Activated naive CD8-positive, alpha-beta T cell treated with anti-CD3 and anti-CD28 coated beads, Interleukin-2, amount 50 U/mL, for 16 hours (primary cell): ENCODE measurements around the gene TGFBR3.

Experiments used
- DNase-seq: peaks from one replicate; pipeline ENCODE4 v3.0.0-alpha.2; 2020; ENCODE audit warnings: low read depth, low spot score

TGFBR3 gene

GRCh38 chr1:91640877-91641526 is 244.9 kb downstream of the TGFBR3 start:
- DNase-seq: no peak

- DNase-seq: no peak
Observed at GRCh38 chr1:91637539-91637994, 248.4 kb downstream of the TGFBR3 start.

DNA sequence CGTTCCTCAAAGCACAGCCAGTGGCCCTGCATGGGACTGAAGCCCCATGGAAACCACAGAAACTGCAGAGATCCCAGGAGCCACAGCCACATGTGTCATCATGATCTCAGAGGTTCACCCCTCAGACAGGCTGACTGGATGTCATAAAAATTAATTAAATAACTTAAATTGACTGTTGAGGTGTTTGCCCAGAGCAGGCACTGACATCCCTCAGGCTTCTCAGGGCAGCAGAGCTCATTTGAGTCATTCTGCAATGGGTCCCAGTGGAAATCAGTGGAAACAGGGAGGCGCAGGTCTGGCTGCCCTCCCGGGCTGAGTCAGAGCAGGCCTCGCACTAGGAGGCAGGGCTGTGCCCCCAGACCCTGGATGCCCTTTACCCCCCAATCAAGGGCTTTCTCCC is 250.2 kb downstream of the TGFBR3 start:
- no peak for DNase-seq

GRCh38 chr1:91633438-91633837 is 252.5 kb downstream of the TGFBR3 start:
- DNase-seq: no peak

DNA sequence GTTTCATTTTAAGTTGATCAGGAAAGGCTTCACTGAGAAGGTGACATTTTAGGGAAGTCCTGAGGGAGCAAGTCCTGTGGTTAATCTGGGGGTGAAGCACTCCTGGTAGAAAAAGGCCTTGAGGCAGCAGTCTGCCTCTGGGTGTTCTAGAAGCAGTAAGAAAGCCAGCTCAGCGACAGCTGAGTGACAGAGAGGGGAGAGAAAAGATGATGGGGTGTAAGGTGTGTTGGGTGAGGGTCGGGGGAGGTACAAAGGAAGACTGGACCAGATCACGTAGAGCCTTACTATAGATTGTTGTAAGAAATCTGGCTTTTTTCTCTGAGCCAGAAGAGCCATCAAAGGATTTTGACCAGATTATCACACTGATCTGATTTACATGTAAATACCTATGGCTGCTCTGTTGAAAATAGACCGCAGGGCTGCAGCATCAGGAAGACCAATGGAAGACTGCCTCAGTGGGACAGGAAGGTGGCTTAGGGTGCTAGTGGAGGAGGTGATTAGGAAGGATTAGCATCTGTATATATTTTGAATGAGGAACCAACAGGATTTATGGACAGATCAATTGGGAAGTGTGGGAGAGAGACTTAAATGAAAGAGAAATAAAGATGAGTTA is 254.1 kb downstream of the TGFBR3 start:
- no peak for DNase-seq

DNA sequence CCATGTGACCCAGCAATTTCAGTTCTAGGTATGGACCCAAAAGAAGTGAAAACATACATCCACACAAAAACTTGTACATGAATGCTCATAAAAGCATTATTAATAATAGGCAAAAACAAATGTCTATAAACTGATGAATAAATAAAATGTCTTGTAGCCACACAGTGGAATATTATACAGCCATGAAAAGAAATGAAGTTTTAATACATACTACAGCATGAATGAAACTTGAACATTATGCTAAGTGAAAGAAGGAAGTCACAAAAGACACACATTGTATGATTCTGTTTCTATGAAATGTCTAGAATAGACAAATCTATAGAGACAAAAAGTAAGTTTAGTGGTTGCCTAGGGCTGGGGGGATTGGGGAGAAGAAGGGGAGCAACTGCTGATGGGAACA is 255.1 kb downstream of the TGFBR3 start:
- no peak for DNase-seq
